ENCODE data around the gene KCNG4. TPM values are rescaled to one million over a fixed set of nuclear protein-coding genes. Genes with fewer than 3 reads are reported as not detected.

KCNG4 gene
- total and polyA plus RNA-seq, 4 donors = not detected

GRCh38 chr16:84169765-84170310 lies 70.0 kb downstream of the KCNG4 start:
- Histone ChIP-seq H3K27ac (ENCODE audit: low read depth in 1 of 2, low read length in 2 of 2) (no peak overlapping the region), H3K27me3 (ENCODE audit: control insufficient read depth in 4 of 4, insufficient read depth in 4 of 4, low read length in 3 of 4) (no peaks in the 10 kb centered on the region), H3K36me3 (ENCODE audit: control insufficient read depth in 4 of 4, insufficient read depth in 3 of 4, low read depth in 1 of 4, low read length in 3 of 4) (no peaks in the 10 kb centered on the region), H3K4me3 (ENCODE audit: low read depth in 1 of 3, low read length in 3 of 3) (no peak overlapping the region), H3K4me1 (ENCODE audit: control insufficient read depth in 4 of 4, insufficient read depth in 4 of 4, low read length in 3 of 4) (no peaks in the 10 kb centered on the region), H3K9ac (ENCODE audit: low read depth in 1 of 2, low read length in 2 of 2) (no peak overlapping the region), H3K9me3 (ENCODE audit: control insufficient read depth in 4 of 4, low read length in 3 of 4) (no peaks in the 10 kb centered on the region)
- WGBS = 76% methylated on average over 11 of the region's 11 CpGs
- no peak for DNase-seq (ENCODE audit: low spot score)
- TF ChIP-seq RAD21 (IDR thresholded peaks at IDR 0.05) = no peak
- no peak for TF ChIP-seq YY1 (IDR thresholded peaks at IDR 0.05)
- no peak for TF ChIP-seq REST (IDR thresholded peaks at IDR 0.05)
- TF ChIP-seq SP1 (IDR thresholded peaks at IDR 0.05) = no peak
- no peak for TF ChIP-seq GABPA (IDR thresholded peaks at IDR 0.05 in 1 of 2, conservative IDR thresholded peaks at IDR 0.05 in 1 of 2)
- TF ChIP-seq NR2F2 (IDR thresholded peaks at IDR 0.05) = no peak
- no peak for TF ChIP-seq JUND (IDR thresholded peaks at IDR 0.05)
- TF ChIP-seq RXRA (IDR thresholded peaks at IDR 0.05) = no peak
- TF ChIP-seq HNF4A (conservative IDR thresholded peaks at IDR 0.05) = no peak
- no peak for TF ChIP-seq FOXA2 (IDR thresholded peaks at IDR 0.05)
- no peak for TF ChIP-seq HNF4G (IDR thresholded peaks at IDR 0.05)

Small RNA genes within 50 kb of the gene (small RNA-seq; reads per million reads assigned to genes)
- not detected for gene RNA5SP433

Other genes with a start within 250 kb of the KCNG4 start
- under 1 TPM; 0.08 to 0.42 TPM for gene SLC38A8, start 197.2 kb downstream of the KCNG4 start, total RNA-seq
- gene SLC38A8, start 197.2 kb downstream of the KCNG4 start, polyA plus RNA-seq = 1 to 10 TPM in 1 of 2 donors, under 1 TPM in 1; 0.22 to 1.0 TPM
- 10 to 100 TPM; 32.6 to 65.0 TPM for gene MBTPS1, start 123.1 kb downstream of the KCNG4 start, total RNA-seq
- 10 to 100 TPM; 21.1 to 29.0 TPM for gene MBTPS1, start 123.1 kb downstream of the KCNG4 start, polyA plus RNA-seq
- 1 to 10 TPM; 6.8 to 9.6 TPM for gene HSDL1, start 94.8 kb downstream of the KCNG4 start, total RNA-seq
- 1 to 10 TPM; 3.0 to 3.8 TPM for gene HSDL1, start 94.8 kb downstream of the KCNG4 start, polyA plus RNA-seq
- gene DNAAF1, start 94.7 kb downstream of the KCNG4 start, total RNA-seq = under 1 TPM; under 0.01 to 0.08 TPM
- gene DNAAF1, start 94.7 kb downstream of the KCNG4 start, polyA plus RNA-seq = under 1 TPM in 1 of 2 donors, not detected in 1; 0.06 TPM
- gene TAF1C, start 53.0 kb downstream of the KCNG4 start, total RNA-seq = 10 to 100 TPM; 10.4 to 34.5 TPM
- 10 to 100 TPM; 10.2 to 12.1 TPM for gene TAF1C, start 53.0 kb downstream of the KCNG4 start, polyA plus RNA-seq
- gene ADAD2, start 48.9 kb downstream of the KCNG4 start, total RNA-seq = under 1 TPM in 1 of 2 donors, not detected in 1; 0.33 TPM
- gene ADAD2, start 48.9 kb downstream of the KCNG4 start, polyA plus RNA-seq = under 1 TPM; 0.14 to 0.44 TPM
- gene WFDC1, start 54.9 kb upstream of the KCNG4 start, total RNA-seq = 1 to 10 TPM; 1.5 to 4.2 TPM
- 1 to 10 TPM; 1.0 to 5.2 TPM for gene WFDC1, start 54.9 kb upstream of the KCNG4 start, polyA plus RNA-seq
- gene ATP2C2, start 128.5 kb upstream of the KCNG4 start, total RNA-seq = under 1 TPM; 0.17 to 0.33 TPM
- gene ATP2C2, start 128.5 kb upstream of the KCNG4 start, polyA plus RNA-seq = under 1 TPM; 0.05 to 0.28 TPM

Measured in liver (tissue), 10 donors.